K562 (cell line): ENCODE data around the gene ABT1. TPM values are rescaled to one million over a fixed set of nuclear protein-coding genes. Genes with fewer than 3 reads are reported as not detected.

ENCODE experiments used
- ATAC-seq: fragments of 200-7000 bp; cut with Tn5 transposase; 3 replicates; pipeline ENCODE4 v1.9.1; 2020; ENCODE audit warnings: moderate library complexity
- BruUV-seq: library from RNA; stranded (reverse); fragments of 400-500 nt; replicated peaks from 2 replicates; lab custom pipeline; 2021; lab: Mats Ljungman, UMichigan
- CTCF ChIA-PET: fragments of 300-600 bp; formaldehyde crosslinking; extraction: SDS; loops from one replicate; lab custom pipeline; 2021; ENCODE audit warnings: low intra/inter-chr PET ratio; lab: Yijun Ruan, JAX
- POLR2A ChIA-PET: fragments of 300-600, 350-650 bp; sonication (Branson Sonifier 250); formaldehyde crosslinking; extraction: SDS; loops from one replicate; lab custom pipeline; 2021; ENCODE audit warnings: antibody characterized with exemption, inconsistent platforms; lab: Yijun Ruan, JAX
- DNase-seq, 4 experiments: peaks; one replicate each; pipeline versions ENCODE4 v3.0.0 to v3.0.0-alpha.2; 2011 to 2018; ENCODE audit warnings: low spot score in 3 of 4, mixed read lengths in 3 of 4; ENCODE audit errors: extremely low read depth in 1 of 4
- FAIRE-seq: peaks from 2 replicates; lab custom pipeline; 2011; peaks lifted over from hg19 to GRCh38; lab: Jason Lieb, UNC
- H2AFZ ChIP-seq: 2 replicates; pipeline ENCODE4 v1.6.0; 2011; ENCODE audit warnings: low read depth, low read length, control low read depth, inconsistent platforms
- H3K27ac ChIP-seq: fragments of 200-600 bp; 3 replicates; pipeline ENCODE4 v1.8.0; 2011; ENCODE audit warnings: low read depth, mild to moderate bottlenecking, control low read depth, inconsistent platforms, low read length, moderate library complexity, mixed read lengths; ENCODE audit errors: extremely low read depth
- H3K27me3 ChIP-seq, 2 experiments: fragments of 300-600 bp in 1 of 2; 2 replicates in 1 of 2; 3 replicates in 1 of 2; pipeline versions ENCODE4 v1.6.0 to v1.8.0; 2011; ENCODE audit warnings: inconsistent platforms in 2 of 2, low read length in 2 of 2, mild to moderate bottlenecking in 1 of 2, mixed read lengths in 1 of 2, moderate library complexity in 1 of 2; ENCODE audit not compliant: control insufficient read depth in 2 of 2, insufficient read depth in 2 of 2
- H3K36me3 ChIP-seq: fragments of 300-600 bp; 3 replicates; pipeline ENCODE4 v1.8.0; 2011; ENCODE audit warnings: mild to moderate bottlenecking, low read length, inconsistent platforms; ENCODE audit not compliant: control insufficient read depth, insufficient read depth
- H3K4me1 ChIP-seq, 2 experiments: fragments of 200-600 bp in 1 of 2; replicated peaks in 1 of 2; 2 replicates in 1 of 2; 3 replicates in 1 of 2; pipeline versions ENCODE4 v1.5.1 to v1.8.0; 2011; ENCODE audit warnings: inconsistent platforms in 2 of 2, low read length in 2 of 2, mild to moderate bottlenecking in 1 of 2, mixed read lengths in 1 of 2, moderate library complexity in 1 of 2; ENCODE audit not compliant: control insufficient read depth in 2 of 2, insufficient read depth in 2 of 2
- H3K4me2 ChIP-seq: 2 replicates; pipeline ENCODE4 v1.6.1; 2011; ENCODE audit warnings: low read length, control low read depth, inconsistent platforms, mixed read lengths; ENCODE audit not compliant: insufficient read depth
- H3K4me3 ChIP-seq: fragments of 200-600 bp; sonication (generic), shearing (Covaris generic); 2 replicates; pipeline ENCODE4 v1.5.1; 2016; ENCODE audit warnings: control low read depth, inconsistent platforms
- H3K79me2 ChIP-seq: fragments of 200-600 bp; 3 replicates; pipeline ENCODE4 v1.8.0; 2011; ENCODE audit warnings: low read length, inconsistent platforms; ENCODE audit not compliant: control insufficient read depth, insufficient read depth
- H3K9ac ChIP-seq, 2 experiments: 2 replicates each; pipeline versions ENCODE4 v1.6.0 to v1.6.1; 2011; ENCODE audit warnings: low read depth in 2 of 2, low read length in 2 of 2, control low read depth in 1 of 2, inconsistent platforms in 1 of 2, mild to moderate bottlenecking in 1 of 2, mixed read lengths in 1 of 2; ENCODE audit not compliant: insufficient read depth in 1 of 2
- H3K9me1 ChIP-seq: one replicate; pipeline ENCODE4 v1.6.0; 2011; ENCODE audit warnings: inconsistent platforms, mild to moderate bottlenecking, low read length, moderate library complexity; ENCODE audit not compliant: control insufficient read depth, insufficient read depth
- H3K9me3 ChIP-seq: replicated peaks from 2 replicates; pipeline ENCODE4 v1.5.1; 2011; ENCODE audit warnings: low read depth, low read length, inconsistent platforms; ENCODE audit not compliant: control insufficient read depth, insufficient read depth
- H4K20me1 ChIP-seq: replicated peaks from 2 replicates; pipeline ENCODE4 v1.6.1; 2011; ENCODE audit warnings: low read length, inconsistent platforms, mixed read lengths; ENCODE audit not compliant: control insufficient read depth, insufficient read depth
- CBX3 ChIP-seq, 2 experiments: IDR thresholded peaks; 1 replicate in 1 of 2; 2 replicates in 1 of 2; pipeline ENCODE4 v1.6.1; 2012; ENCODE audit warnings: inconsistent platforms in 2 of 2, low read length in 2 of 2, borderline replicate concordance in 1 of 2, control low read depth in 1 of 2
- CEBPB ChIP-seq: fragments of 450-650 bp; IDR thresholded peaks from 2 replicates; pipeline ENCODE4 v1.6.1; 2016; ENCODE audit warnings: missing genetic modification characterization, missing compliant biosample characterization
- CEBPG ChIP-seq, 3 experiments: fragments of 200-800 bp in 1 of 3; sonication (Bioruptor generic) in 1 of 3; sonication (generic) in 1 of 3; formaldehyde crosslinking in 1 of 3; IDR thresholded peaks in 2 of 3; conservative IDR thresholded peaks in 1 of 3; 2 replicates each; pipeline versions ENCODE4 v1.6.1 to v1.8.0; 2016 to 2022; ENCODE audit warnings: missing compliant biosample characterization in 2 of 3, missing genetic modification characterization in 2 of 3, mild to moderate bottlenecking in 1 of 3, missing genetic modification reagents in 1 of 3
- HNRNPH1 ChIP-seq: fragments of 200-400 bp; formaldehyde crosslinking; optimal IDR thresholded peaks from 2 replicates; pipeline ENCODE3; 2017; ENCODE audit warnings: low read depth, mild to moderate bottlenecking, low read length, moderate library complexity
- MAFG ChIP-seq: fragments of 450-650 bp; conservative IDR thresholded peaks from 2 replicates; pipeline ENCODE4 v1.6.1; 2016; ENCODE audit warnings: missing genetic modification characterization, missing compliant biosample characterization
- MIER1 ChIP-seq: fragments of 450-650 bp; IDR thresholded peaks from 2 replicates; pipeline ENCODE4 v1.6.1; 2016; ENCODE audit warnings: antibody characterized with exemption, mild to moderate bottlenecking, low read depth
- NR1H2 ChIP-seq: sonication (generic); formaldehyde crosslinking; IDR thresholded peaks from 2 replicates; pipeline ENCODE4 v1.4.0; 2020; ENCODE audit warnings: mild to moderate bottlenecking, missing genetic modification reagents
- NR2C2 ChIP-seq, 2 experiments: fragments of 200-800 bp in 1 of 2; sonication (Bioruptor generic) in 1 of 2; sonication (generic) in 1 of 2; formaldehyde crosslinking in 1 of 2; IDR thresholded peaks; 2 replicates each; pipeline versions ENCODE4 v1.6.1 to v1.8.0; 2016 to 2022; ENCODE audit warnings: mild to moderate bottlenecking in 1 of 2, missing compliant biosample characterization in 1 of 2, missing genetic modification characterization in 1 of 2, missing genetic modification reagents in 1 of 2
- PCBP1 ChIP-seq: fragments of 200-400 bp; formaldehyde crosslinking; IDR thresholded peaks from 2 replicates; pipeline ENCODE4 v1.6.1; 2018; ENCODE audit warnings: mild to moderate bottlenecking, low read depth, low read length; ENCODE audit not compliant: poor library complexity, severe bottlenecking
- TAL1 ChIP-seq: fragments of 450-650 bp; IDR thresholded peaks from 2 replicates; pipeline ENCODE4 v1.6.1; 2016; ENCODE audit warnings: mild to moderate bottlenecking
- ZC3H8 ChIP-seq: fragments of 450-650 bp; IDR thresholded peaks from 2 replicates; pipeline ENCODE4 v1.6.1; 2017
- ZKSCAN1 ChIP-seq: fragments of 150-350 bp; IDR thresholded peaks from 2 replicates; pipeline ENCODE4 v1.6.1; 2016; ENCODE audit warnings: low read depth, low read length
- WGBS: fragments of 100-300 bp; shearing (Covaris generic); methylation state at CpG from one replicate; pipeline ENCODE4 v1.1.6; 2016; ENCODE audit warnings: low coverage, mixed read lengths; ENCODE audit not compliant: insufficient coverage; ENCODE audit errors: missing lambda C conversion rate; 5-methylcytosine and 5-hydroxymethylcytosine counted together
- in situ Hi-C: fragments of 300-500 bp; cut with MboI; formaldehyde crosslinking; loops from 4 replicates; pipeline ENCODE4 v1.15.0; 2018; ENCODE audit warnings: inconsistent platforms, mixed read lengths
- intact Hi-C: fragments of 100-400 bp; cut with micrococcal nuclease; formaldehyde crosslinking; loops from 2 replicates; pipeline ENCODE4 v1.14.2; 2022
- polyA plus RNA-seq, 8 experiments: library from polyadenylated mRNA; depleted of rRNA in 4 of 8; stranded (reverse) in 5 of 8; unstranded in 3 of 8; fragments of >200 nt; fragmentation: Nextera tagmentation in 2 of 8; fragmentation: Illumina TruSeq in 1 of 8; extraction: Ambion mirVana in 2 of 8; extraction: Trizol in 1 of 8; gene quantifications; 2 replicates each; pipeline versions ENCODE4 v1.2.1 to v1.2.3, GENCODE V29; 2011 to 2014; ENCODE audit warnings: inconsistent platforms in 1 of 8, missing spikeins in 1 of 8
- total RNA-seq, 7 experiments: library from RNA; depleted of rRNA in 6 of 7; stranded (reverse); fragments of >200 nt in 6 of 7; fragmentation: Illumina TruSeq in 2 of 7; extraction: Trizol in 2 of 7; gene quantifications; 2 replicates each; pipeline versions ENCODE4 v1.2.1 to v1.2.3, GENCODE V29; 2011 to 2021; ENCODE audit warnings: low replicate concordance in 1 of 7
- TF ChIP-seq, protein P1 (sequence below): fragments of 450-650 bp; IDR thresholded peaks from 2 replicates; pipeline ENCODE4 v1.6.1; 2018; ENCODE audit not compliant: partially characterized antibody
- TF ChIP-seq, protein P2 (sequence below), 2 experiments: fragments of 250-450 bp in 1 of 2; fragments of 450-650 bp in 1 of 2; sonication (Bioruptor Pico) in 1 of 2; IDR thresholded peaks; 2 replicates each; pipeline versions ENCODE4 v1.6.1 to v1.8.0; 2016 to 2021; ENCODE audit warnings: mild to moderate bottlenecking in 2 of 2, moderate library complexity in 2 of 2, missing compliant biosample characterization in 1 of 2, missing genetic modification characterization in 1 of 2

ABT1 gene
- total and polyA plus RNA-seq, 9 of the 15 experiments (the other 6 are each of a cell fraction or from before 2014, with no cell fraction given): 8.8 to 52.7 (median 40.7) TPM

DNA sequence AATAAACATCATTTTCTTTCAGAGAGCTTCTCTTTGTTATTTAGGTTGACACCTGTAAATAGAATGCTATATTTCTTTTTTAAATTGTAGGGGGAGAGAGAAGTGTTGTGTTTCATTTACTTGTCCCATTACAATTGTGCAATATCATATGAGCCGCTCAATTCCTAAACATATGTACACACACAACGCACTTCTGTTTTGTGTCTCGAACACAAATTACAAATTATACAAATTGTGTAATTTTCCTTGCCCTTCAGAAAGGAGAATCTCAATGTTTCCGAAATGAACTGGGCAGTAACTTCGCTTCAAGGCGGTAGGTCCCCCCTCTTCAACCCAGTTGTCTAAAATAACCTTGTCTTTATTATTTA is 2.6 kb upstream of the ABT1 start:
- intact Hi-C loops: loop anchor here (2.0 kb wide), 2 partner anchors 73 to 419 kb away; no protein-coding TSS in a partner anchor
- Histone ChIP-seq H3K27ac (peak overlapping the region; percentile 52), H3K9me3 (no peaks in the 10 kb centered on the region), H3K4me1 (peaks cover 16 to 19% of the 10 kb centered on the region in 2 experiments; a peak in 4 of 5 replicates), H2AFZ (peak overlapping the region; percentile 89), H3K27me3 (no peaks in the 10 kb centered on the region), H3K9ac (peak overlapping the region in 1 of 2 experiments; percentile 94; a peak in 3 of 4 replicates), H3K9me1 (no peaks in the 10 kb centered on the region), H3K79me2 (peaks cover 22% of the 10 kb centered on the region), H3K36me3 (peaks cover 13% of the 10 kb centered on the region), H3K4me3 (peak overlapping the region; percentile 91), H3K4me2 (peak overlapping the region; percentile 79), H4K20me1 (no peaks in the 10 kb centered on the region)
- ChIA-PET CTCF (interaction anchor here (1.7 to 3.6 kb wide), 2 partner anchors 22 to 419 kb away, joined by 6 to 22 read pairs; no protein-coding TSS in a partner anchor), POLR2A (interaction anchor here (0.5 to 7.6 kb wide), 19 partner anchors 20 to 553 kb away, joined by 3 to 141 read pairs (median 4); a partner anchor contains a TSS)
- no TSS peak for BruUV-seq
- in situ Hi-C loops: loop anchor here (10.0 kb wide), 1 partner anchor 529 kb away; no protein-coding TSS in a partner anchor
- 7% methylated on average over 6 of the region's 6 CpGs for WGBS
- FAIRE-seq: peak; percentile 49
- no peak for ATAC-seq
- peak in 2 of 4 experiments; percentile 43 to 44 for DNase-seq
- TF ChIP-seq MAFG (tag) (no peak), CBX3 (IDR thresholded peaks at IDR 0.05; ENCODE audit: borderline replicate concordance in 1 of 2, low read length in 2 of 2) (0 out of 3 replicates have a peak, but pooled peaks of 1 of the 2 experiments have one; percentile 2), CEBPB (tag) (peak; percentile 94), ZC3H8 (no peak), HNRNPH1 (no peak), NR2C2 (CRISPR knock-in tag; IDR thresholded peaks at IDR 0.05) (no peak), NR2C2 (tag; IDR thresholded peaks at IDR 0.05) (0 out of 2 replicates have a peak, but pooled peaks have one; percentile 9), NR1H2 (CRISPR knock-in tag) (no peak), PCBP1 (no peak), ZKSCAN1 (0 out of 2 replicates have a peak, but pooled peaks have one; percentile 8), CEBPG (CRISPR knock-in tag; IDR thresholded peaks at IDR 0.05) (no peak), CEBPG (tag; conservative IDR thresholded peaks at IDR 0.05 in 1 of 2, IDR thresholded peaks at IDR 0.05 in 1 of 2) (peak; percentile 82 to 88), TAL1 (no peak), MIER1 (0 out of 2 replicates have a peak, but pooled peaks have one; percentile 2)
- TF ChIP-seq, protein P1, sequence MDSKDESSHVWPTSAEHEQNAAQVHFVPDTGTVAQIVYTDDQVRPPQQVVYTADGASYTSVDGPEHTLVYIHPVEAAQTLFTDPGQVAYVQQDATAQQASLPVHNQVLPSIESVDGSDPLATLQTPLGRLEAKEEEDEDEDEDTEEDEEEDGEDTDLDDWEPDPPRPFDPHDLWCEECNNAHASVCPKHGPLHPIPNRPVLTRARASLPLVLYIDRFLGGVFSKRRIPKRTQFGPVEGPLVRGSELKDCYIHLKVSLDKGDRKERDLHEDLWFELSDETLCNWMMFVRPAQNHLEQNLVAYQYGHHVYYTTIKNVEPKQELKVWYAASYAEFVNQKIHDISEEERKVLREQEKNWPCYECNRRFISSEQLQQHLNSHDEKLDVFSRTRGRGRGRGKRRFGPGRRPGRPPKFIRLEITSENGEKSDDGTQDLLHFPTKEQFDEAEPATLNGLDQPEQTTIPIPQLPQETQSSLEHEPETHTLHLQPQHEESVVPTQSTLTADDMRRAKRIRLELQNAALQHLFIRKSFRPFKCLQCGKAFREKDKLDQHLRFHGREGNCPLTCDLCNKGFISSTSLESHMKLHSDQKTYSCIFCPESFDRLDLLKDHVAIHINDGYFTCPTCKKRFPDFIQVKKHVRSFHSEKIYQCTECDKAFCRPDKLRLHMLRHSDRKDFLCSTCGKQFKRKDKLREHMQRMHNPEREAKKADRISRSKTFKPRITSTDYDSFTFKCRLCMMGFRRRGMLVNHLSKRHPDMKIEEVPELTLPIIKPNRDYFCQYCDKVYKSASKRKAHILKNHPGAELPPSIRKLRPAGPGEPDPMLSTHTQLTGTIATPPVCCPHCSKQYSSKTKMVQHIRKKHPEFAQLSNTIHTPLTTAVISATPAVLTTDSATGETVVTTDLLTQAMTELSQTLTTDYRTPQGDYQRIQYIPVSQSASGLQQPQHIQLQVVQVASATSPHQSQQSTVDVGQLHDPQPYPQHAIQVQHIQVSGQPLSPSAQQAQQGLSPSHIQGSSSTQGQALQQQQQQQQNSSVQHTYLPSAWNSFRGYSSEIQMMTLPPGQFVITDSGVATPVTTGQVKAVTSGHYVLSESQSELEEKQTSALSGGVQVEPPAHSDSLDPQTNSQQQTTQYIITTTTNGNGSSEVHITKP: peak; percentile 56
- TF ChIP-seq, protein P2, sequence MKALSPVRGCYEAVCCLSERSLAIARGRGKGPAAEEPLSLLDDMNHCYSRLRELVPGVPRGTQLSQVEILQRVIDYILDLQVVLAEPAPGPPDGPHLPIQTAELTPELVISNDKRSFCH (CRISPR knock-in tag; IDR thresholded peaks at IDR 0.05): 0 out of 2 replicates have a peak, but pooled peaks have one; percentile 43
- TF ChIP-seq, protein P2 (tag; IDR thresholded peaks at IDR 0.05): no peak
